ENCODE data around the gene MYO16. TPM values are rescaled to one million over a fixed set of nuclear protein-coding genes. Genes with fewer than 3 reads are reported as not detected.
A peak's percentile ranks its signal among the peaks of the same experiment; 100 is the strongest.

MYO16 gene
- total and polyA plus RNA-seq, 8 donors: 1.1 to 2.5 (median 1.7) TPM

DNA sequence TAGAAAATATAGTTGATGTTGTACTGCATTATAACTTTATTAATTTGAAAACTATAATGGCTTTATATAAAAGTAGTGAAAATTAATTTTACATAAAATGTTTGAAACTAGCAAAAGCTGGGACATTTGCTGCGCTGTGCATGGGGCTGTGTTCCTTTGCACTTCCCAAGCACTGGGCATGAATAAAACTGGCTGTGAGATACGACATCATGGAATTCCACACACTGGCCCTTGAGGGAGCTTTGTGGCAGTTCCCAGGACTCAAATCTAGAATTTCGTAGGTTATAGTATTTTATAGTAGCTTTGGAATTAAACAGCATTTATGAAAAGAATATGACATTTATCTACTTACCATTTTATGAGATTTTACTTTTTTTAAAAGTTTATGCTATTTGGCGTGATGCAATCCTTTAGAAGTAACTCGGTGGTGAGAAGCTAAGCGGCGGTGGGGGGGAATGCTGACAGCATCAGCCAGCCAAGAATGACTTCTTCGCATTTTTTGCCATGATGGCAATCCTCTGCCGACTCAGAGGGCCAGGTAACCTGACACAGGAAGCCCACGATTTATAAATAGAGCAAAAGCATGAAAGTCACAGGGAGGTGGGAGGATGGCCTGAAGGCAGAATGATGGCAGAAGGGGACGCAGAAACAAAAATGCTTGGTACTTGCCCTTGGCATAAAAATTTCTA, 553.5 kb downstream of the MYO16 start:
- no peak overlapping the region for H3K27ac ChIP-seq
- H3K9me3 ChIP-seq: no peaks in the 10 kb centered on the region
- TF ChIP-seq, protein P1, sequence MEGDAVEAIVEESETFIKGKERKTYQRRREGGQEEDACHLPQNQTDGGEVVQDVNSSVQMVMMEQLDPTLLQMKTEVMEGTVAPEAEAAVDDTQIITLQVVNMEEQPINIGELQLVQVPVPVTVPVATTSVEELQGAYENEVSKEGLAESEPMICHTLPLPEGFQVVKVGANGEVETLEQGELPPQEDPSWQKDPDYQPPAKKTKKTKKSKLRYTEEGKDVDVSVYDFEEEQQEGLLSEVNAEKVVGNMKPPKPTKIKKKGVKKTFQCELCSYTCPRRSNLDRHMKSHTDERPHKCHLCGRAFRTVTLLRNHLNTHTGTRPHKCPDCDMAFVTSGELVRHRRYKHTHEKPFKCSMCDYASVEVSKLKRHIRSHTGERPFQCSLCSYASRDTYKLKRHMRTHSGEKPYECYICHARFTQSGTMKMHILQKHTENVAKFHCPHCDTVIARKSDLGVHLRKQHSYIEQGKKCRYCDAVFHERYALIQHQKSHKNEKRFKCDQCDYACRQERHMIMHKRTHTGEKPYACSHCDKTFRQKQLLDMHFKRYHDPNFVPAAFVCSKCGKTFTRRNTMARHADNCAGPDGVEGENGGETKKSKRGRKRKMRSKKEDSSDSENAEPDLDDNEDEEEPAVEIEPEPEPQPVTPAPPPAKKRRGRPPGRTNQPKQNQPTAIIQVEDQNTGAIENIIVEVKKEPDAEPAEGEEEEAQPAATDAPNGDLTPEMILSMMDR (IDR thresholded peaks at IDR 0.05): no peak
- H3K4me3 ChIP-seq: no peak overlapping the region
- intact Hi-C loops (cut with DNase I): no loop called here
- no peaks in the 10 kb centered on the region for H3K27me3 ChIP-seq
- H3K4me1 ChIP-seq: no peaks in the 10 kb centered on the region
- DNase-seq: no peak
- no peak for ATAC-seq
- H3K36me3 ChIP-seq: no peaks in the 10 kb centered on the region

DNA sequence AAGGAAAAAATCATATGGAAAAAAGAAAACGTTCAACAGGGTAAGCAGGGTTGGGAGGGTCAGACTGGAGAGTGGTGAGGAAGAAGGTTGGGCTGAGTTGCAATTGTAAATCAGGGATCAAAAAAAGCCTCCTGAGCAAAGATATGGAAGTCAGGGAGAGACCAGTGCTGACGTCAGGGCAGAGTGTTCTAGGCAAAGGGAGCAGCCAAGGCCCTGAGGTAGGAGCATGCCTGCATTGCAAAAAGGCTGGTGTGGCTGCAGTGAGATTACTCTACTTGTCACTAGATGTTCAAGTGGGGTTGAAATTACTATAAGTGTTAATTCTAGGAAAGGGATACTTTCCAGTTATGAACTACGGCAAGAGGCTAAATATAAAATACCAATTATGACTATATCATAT, 562.0 kb downstream of the MYO16 start:
- no peaks in the 10 kb centered on the region for H3K4me1 ChIP-seq
- intact Hi-C loops (cut with DNase I): no loop called here
- H3K9me3 ChIP-seq: no peaks in the 10 kb centered on the region
- ATAC-seq (peak; percentile 76), DNase-seq (no peak)
- TF ChIP-seq, protein P1 (IDR thresholded peaks at IDR 0.05): no peak
- no peaks in the 10 kb centered on the region for H3K36me3 ChIP-seq
- H3K27ac ChIP-seq: no peak overlapping the region
- no peaks in the 10 kb centered on the region for H3K27me3 ChIP-seq
- H3K4me3 ChIP-seq: no peak overlapping the region

DNA sequence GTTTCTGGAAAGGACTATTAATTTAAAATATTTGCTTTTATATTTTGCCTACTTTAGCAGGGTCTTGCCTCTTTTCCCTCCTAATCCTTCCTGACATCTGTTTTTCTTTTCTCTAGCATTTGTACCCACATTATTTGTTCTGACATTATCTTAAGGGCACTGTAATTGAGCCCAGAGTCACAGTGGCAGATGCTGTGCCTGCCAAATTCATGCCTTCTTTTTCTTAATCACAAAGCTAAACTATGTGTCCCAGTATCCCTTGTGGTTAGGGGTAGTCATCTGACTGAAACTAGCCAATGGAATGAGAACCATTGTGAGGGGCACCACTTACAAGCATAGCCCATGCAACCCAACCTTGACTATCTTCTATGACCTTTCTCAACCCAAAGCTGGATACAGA, 562.9 kb downstream of the MYO16 start:
- no peaks in the 10 kb centered on the region for H3K4me1 ChIP-seq
- H3K4me3 ChIP-seq: no peak overlapping the region
- intact Hi-C loops (cut with DNase I): no loop called here
- DNase-seq (no peak), ATAC-seq (no peak)
- H3K36me3 ChIP-seq: no peaks in the 10 kb centered on the region
- H3K27ac ChIP-seq: no peak overlapping the region
- no peaks in the 10 kb centered on the region for H3K9me3 ChIP-seq
- H3K27me3 ChIP-seq: no peaks in the 10 kb centered on the region
- TF ChIP-seq, protein P1 (IDR thresholded peaks at IDR 0.05): no peak

DNA sequence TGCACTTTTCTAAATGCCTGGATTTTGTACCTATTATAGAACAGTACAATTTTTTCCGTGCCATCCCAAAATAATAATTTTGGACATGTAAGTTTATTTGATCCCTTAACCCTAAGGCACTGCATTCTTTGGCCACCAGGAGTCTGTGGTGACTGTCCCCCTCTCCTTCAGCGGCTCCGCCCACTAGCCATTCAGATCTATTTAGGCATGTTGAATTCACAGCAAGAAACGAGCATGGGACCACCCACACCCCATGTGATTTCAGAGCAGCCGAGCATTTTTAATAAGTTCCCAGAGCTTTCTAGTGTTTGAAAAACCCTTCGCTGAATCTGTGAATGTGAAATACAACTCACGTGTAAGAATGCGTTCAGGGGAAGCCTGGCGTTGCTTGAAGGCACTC, 567.5 kb downstream of the MYO16 start:
- Histone ChIP-seq H3K4me1 (no peaks in the 10 kb centered on the region), H3K4me3 (no peak overlapping the region), H3K36me3 (no peaks in the 10 kb centered on the region), H3K27me3 (no peaks in the 10 kb centered on the region), H3K27ac (no peak overlapping the region), H3K9me3 (no peaks in the 10 kb centered on the region)
- intact Hi-C loops (cut with DNase I): no loop called here
- ATAC-seq (no peak), DNase-seq (no peak)
- TF ChIP-seq, protein P1 (IDR thresholded peaks at IDR 0.05): no peak

DNA sequence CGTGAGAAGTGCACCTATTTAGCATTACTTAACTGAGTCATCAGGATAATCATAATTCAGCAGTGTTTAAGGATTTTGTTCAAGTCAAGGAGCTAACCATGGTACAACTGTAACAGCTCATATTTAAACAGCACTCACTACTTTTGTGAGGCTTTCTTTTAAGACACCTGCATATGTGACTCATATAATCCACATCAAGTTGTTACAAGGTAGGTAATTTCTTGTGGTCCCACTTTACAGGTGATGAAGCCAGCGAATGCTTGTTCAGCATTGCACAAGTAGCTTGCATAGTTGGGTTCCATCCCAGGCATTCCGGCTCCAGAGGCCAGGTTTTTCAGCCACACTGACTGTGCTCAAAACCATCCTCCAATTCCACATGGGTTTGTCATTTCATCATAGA, 569.2 kb downstream of the MYO16 start:
- no peak for DNase-seq
- intact Hi-C loops (cut with DNase I): no loop called here
- Histone ChIP-seq H3K36me3 (no peaks in the 10 kb centered on the region), H3K27ac (no peak overlapping the region), H3K4me1 (no peaks in the 10 kb centered on the region), H3K27me3 (no peaks in the 10 kb centered on the region), H3K4me3 (no peak overlapping the region), H3K9me3 (no peaks in the 10 kb centered on the region)
- peak; percentile 75 for ATAC-seq
- TF ChIP-seq, protein P1 (IDR thresholded peaks at IDR 0.05): no peak

Measured in left lung (tissue), 10 donors.